Endodermal cell (in vitro differentiated cells): ENCODE measurements around the gene OR12D2. TPM values are rescaled to one million over a fixed set of nuclear protein-coding genes. Genes with fewer than 3 reads are reported as not detected.

ENCODE experiments used
- DNase-seq: peaks from one replicate; pipeline ENCODE4 v3.0.0-alpha.2; 2017
- H3K27ac ChIP-seq: 2 replicates; pipeline ENCODE4 v1.5.1; 2013; ENCODE audit warnings: mild to moderate bottlenecking, low read depth, low read length, moderate library complexity
- H3K27me3 ChIP-seq: 2 replicates; pipeline ENCODE4 v1.6.1; 2013; ENCODE audit warnings: mild to moderate bottlenecking, low read length, moderate library complexity; ENCODE audit not compliant: insufficient read depth, control insufficient read depth, poor library complexity, severe bottlenecking
- H3K36me3 ChIP-seq: 2 replicates; pipeline ENCODE4 v1.7.0; 2013; ENCODE audit warnings: mild to moderate bottlenecking, low read length, moderate library complexity; ENCODE audit not compliant: control insufficient read depth, insufficient read depth
- H3K4me1 ChIP-seq: one replicate; pipeline ENCODE4 v1.7.0; 2013; ENCODE audit warnings: low read length; ENCODE audit not compliant: control insufficient read depth, insufficient read depth
- H3K4me3 ChIP-seq: 2 replicates; pipeline ENCODE4 v1.5.1; 2013; ENCODE audit warnings: mild to moderate bottlenecking, low read length, moderate library complexity
- H3K9ac ChIP-seq: 2 replicates; pipeline ENCODE4 v1.6.1; 2013; ENCODE audit warnings: mild to moderate bottlenecking, low read length, moderate library complexity; ENCODE audit not compliant: poor library complexity, severe bottlenecking; ENCODE audit errors: extremely low read depth
- H3K9me3 ChIP-seq: 2 replicates; pipeline ENCODE4 v1.6.1; 2013; ENCODE audit warnings: mild to moderate bottlenecking, low read length, moderate library complexity; ENCODE audit not compliant: control insufficient read depth
- H3K27ac Mint-ChIP-seq: 2 replicates; pipeline ENCODE4 v1.8.0; 2020; ENCODE audit warnings: mixed read lengths
- H3K27me3 Mint-ChIP-seq: 2 replicates; pipeline ENCODE4 v1.8.0; 2021; ENCODE audit warnings: mild to moderate bottlenecking, mixed read lengths; ENCODE audit not compliant: insufficient read depth
- H3K36me3 Mint-ChIP-seq: 2 replicates; pipeline ENCODE4 v1.8.0; 2020; ENCODE audit warnings: low read depth, mixed read lengths
- H3K4me1 Mint-ChIP-seq: 2 replicates; pipeline ENCODE4 v1.8.0; 2020; ENCODE audit warnings: mixed read lengths
- H3K4me3 Mint-ChIP-seq: 2 replicates; pipeline ENCODE4 v1.8.0; 2020; ENCODE audit warnings: mild to moderate bottlenecking, moderate library complexity, mixed read lengths
- H3K9me3 Mint-ChIP-seq: 2 replicates; pipeline ENCODE4 v1.8.0; 2020; ENCODE audit warnings: mild to moderate bottlenecking, mixed read lengths
- WGBS, 2 experiments: methylation state at CpG; one replicate each; pipeline versions ENCODE4 v1.1.5 to v1.1.7; 2013; ENCODE audit warnings: missing lambda C conversion rate in 2 of 2, mixed read lengths in 1 of 2; ENCODE audit not compliant: insufficient coverage in 1 of 2, insufficient read length in 1 of 2; 5-methylcytosine and 5-hydroxymethylcytosine counted together
- total RNA-seq, 2 donors: library from RNA; stranded (reverse); fragmentation: NEBNext Ultra II Directional in 1 of 2; extraction: Animal tissue kit (Norgen Biotek cat#: 25700) in 1 of 2; gene quantifications; 2 replicates in 1 of 2; 3 replicates in 1 of 2; pipeline ENCODE4 v1.2.1, GENCODE V29; 2021
- TF ChIP-seq, protein P1 (sequence below): fragments of 200-600 bp; sonication (generic); conservative IDR thresholded peaks from 2 replicates; pipeline ENCODE4 v1.5.0; 2021; ENCODE audit warnings: antibody characterized with exemption, mild to moderate bottlenecking

OR12D2 gene
- total RNA-seq, 2 donors from 2014 or later = not detected

DNA sequence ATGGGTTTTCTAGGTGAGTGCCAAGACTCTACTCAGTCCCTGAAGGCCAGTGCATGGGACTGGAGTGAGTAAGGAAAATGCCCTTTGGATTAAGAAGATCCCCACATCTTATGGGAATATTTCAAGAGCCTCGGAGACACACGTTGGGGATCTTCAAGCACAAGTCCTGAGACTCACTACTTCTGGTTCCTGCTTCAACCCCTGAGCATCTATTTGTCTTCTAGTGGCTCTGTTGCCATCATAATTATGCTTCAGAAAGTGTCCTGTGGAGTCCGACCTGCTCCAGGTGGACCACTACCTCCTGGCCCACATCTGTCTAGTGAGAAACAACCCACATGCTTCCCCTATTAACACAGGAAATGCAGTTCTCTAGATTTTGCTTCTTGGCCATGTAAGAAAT, 26.7 kb upstream of the OR12D2 start, which contains the start of gene OR5V1:
Gene OR5V1, minus strand, starts transcription at position 101 of the 400 bp plus-strand sequence. CDS start 12,670 bp downstream, outside the sequence.
- Histone ChIP-seq H3K27ac (no peak within 1 kb of the TSS), H3K36me3 (no peaks in the 10 kb centered on the region), H3K27me3 (no peaks in the 10 kb centered on the region), H3K4me1 (no peaks in the 10 kb centered on the region), H3K9ac (no peak within 1 kb of the TSS), H3K9me3 (peaks cover 5% of the 10 kb centered on the region), H3K4me3 (no peak within 1 kb of the TSS)
- TF ChIP-seq, protein P1, sequence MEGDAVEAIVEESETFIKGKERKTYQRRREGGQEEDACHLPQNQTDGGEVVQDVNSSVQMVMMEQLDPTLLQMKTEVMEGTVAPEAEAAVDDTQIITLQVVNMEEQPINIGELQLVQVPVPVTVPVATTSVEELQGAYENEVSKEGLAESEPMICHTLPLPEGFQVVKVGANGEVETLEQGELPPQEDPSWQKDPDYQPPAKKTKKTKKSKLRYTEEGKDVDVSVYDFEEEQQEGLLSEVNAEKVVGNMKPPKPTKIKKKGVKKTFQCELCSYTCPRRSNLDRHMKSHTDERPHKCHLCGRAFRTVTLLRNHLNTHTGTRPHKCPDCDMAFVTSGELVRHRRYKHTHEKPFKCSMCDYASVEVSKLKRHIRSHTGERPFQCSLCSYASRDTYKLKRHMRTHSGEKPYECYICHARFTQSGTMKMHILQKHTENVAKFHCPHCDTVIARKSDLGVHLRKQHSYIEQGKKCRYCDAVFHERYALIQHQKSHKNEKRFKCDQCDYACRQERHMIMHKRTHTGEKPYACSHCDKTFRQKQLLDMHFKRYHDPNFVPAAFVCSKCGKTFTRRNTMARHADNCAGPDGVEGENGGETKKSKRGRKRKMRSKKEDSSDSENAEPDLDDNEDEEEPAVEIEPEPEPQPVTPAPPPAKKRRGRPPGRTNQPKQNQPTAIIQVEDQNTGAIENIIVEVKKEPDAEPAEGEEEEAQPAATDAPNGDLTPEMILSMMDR = no peak
- Mint-ChIP-seq H3K27me3 (no peaks in the 10 kb centered on the region), H3K27ac (no peak within 1 kb of the TSS), H3K4me3 (no peak within 1 kb of the TSS), H3K36me3 (no peaks in the 10 kb centered on the region), H3K4me1 (no peaks in the 10 kb centered on the region), H3K9me3 (no peaks in the 10 kb centered on the region)
- 80 to 95% methylated on average over 1 to 3 of the region's 3 CpGs for WGBS, 2 experiments
- no peak for DNase-seq

DNA sequence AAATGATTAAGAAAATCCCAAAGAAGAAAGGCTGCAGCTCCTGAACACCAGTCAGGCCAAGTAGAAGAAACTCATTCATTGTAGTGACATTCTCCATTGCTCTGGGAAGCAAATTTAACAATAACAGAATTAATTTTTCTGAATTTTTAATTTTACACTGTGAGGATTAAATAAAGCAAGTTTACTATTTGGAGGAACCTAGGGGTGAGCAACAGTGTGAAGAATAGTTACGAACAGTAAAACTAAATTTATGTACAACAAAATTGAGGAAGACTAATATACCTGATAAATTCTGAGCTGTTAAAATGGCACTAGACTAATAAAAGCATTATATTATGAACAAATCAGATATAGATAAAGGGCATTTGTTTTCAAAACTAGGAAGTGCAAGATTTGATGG, 20.2 kb upstream of the OR12D2 start, which contains the start of gene OR12D3:
Gene OR12D3, minus strand, starts transcription at position 101 of the 400 bp plus-strand sequence. Its CDS starts 4 bp downstream, at position 97.
- no peak for DNase-seq
- no peak within 1 kb of the TSS for H3K4me3 Mint-ChIP-seq
- H3K36me3 ChIP-seq = no peaks in the 10 kb centered on the region
- no peak within 1 kb of the TSS for H3K4me3 ChIP-seq
- H3K4me1 ChIP-seq = no peaks in the 10 kb centered on the region
- TF ChIP-seq, protein P1 = no peak
- no peaks in the 10 kb centered on the region for H3K27me3 ChIP-seq
- no peak within 1 kb of the TSS for H3K27ac Mint-ChIP-seq
- H3K36me3 Mint-ChIP-seq = no peaks in the 10 kb centered on the region
- WGBS, 2 experiments = no CpG with 5 or more reads among the region's 1 CpG
- H3K9ac ChIP-seq = no peak within 1 kb of the TSS
- H3K9me3 ChIP-seq = peaks cover 5% of the 10 kb centered on the region
- H3K4me1 Mint-ChIP-seq = no peaks in the 10 kb centered on the region
- no peaks in the 10 kb centered on the region for H3K27me3 Mint-ChIP-seq
- H3K9me3 Mint-ChIP-seq = no peaks in the 10 kb centered on the region
- no peak within 1 kb of the TSS for H3K27ac ChIP-seq

DNA sequence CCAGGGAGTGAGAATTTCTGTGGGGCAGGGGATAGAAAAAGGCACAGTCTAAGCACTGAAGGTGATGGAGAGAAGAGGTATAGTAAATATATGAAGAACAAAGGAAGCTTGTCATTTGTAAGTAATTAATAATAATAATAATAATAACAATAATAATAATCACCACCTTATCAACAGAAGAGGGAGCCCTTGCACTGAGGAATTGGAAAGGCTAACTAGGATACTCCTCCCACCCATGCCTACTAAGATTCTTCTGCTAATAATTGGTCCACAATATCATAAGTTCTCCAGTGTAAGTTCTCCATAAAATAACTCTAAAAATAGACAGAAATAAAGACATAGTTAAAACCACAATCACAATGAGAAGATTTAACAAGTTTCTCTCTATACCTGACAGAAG, 19.4 kb upstream of the OR12D2 start:
- no peaks in the 10 kb centered on the region for H3K27me3 Mint-ChIP-seq

More for the DNA sequence above, 19.4 kb upstream of the OR12D2 start:
- H3K4me3 Mint-ChIP-seq = no peak overlapping the region
- no peaks in the 10 kb centered on the region for H3K36me3 Mint-ChIP-seq
- Histone ChIP-seq H3K27ac (no peak overlapping the region), H3K9me3 (peaks cover 5% of the 10 kb centered on the region), H3K4me3 (no peak overlapping the region), H3K36me3 (no peaks in the 10 kb centered on the region), H3K4me1 (no peaks in the 10 kb centered on the region), H3K9ac (no peak overlapping the region), H3K27me3 (no peaks in the 10 kb centered on the region)
- TF ChIP-seq, protein P1 = peak; percentile 50
- no peak for DNase-seq
- no peaks in the 10 kb centered on the region for H3K4me1 Mint-ChIP-seq
- no peaks in the 10 kb centered on the region for H3K9me3 Mint-ChIP-seq
- no peak overlapping the region for H3K27ac Mint-ChIP-seq
